Natural killer cell (primary cell): ENCODE data around the gene NMNAT2. TPM values are rescaled to one million over a fixed set of nuclear protein-coding genes. Genes with fewer than 3 reads are reported as not detected.

Experiments used
- ATAC-seq, 3 donors: fragments of 150-1000 bp in 2 of 3; fragments of 200-7000 bp in 1 of 3; cut with Tn5 transposase; 1 replicate in 1 of 3; 2 replicates in 2 of 3; pipeline ENCODE4 v1.10.0; 2021; ENCODE audit warnings: mild to moderate bottlenecking in 2 of 3, moderate library complexity in 2 of 3
- DNase-seq, 2 donors: peaks; one replicate each; pipeline versions ENCODE4 v3.0.0 to v3.0.0-alpha.2; 2013 to 2021; ENCODE audit warnings: mixed read lengths in 1 of 2
- H3K27ac ChIP-seq: one replicate; pipeline ENCODE4 v1.5.1; 2013; ENCODE audit warnings: mild to moderate bottlenecking, low read length
- H3K27me3 ChIP-seq: one replicate; pipeline ENCODE4 v1.6.1; 2013; ENCODE audit warnings: low read length; ENCODE audit not compliant: control insufficient read depth, insufficient read depth
- H3K36me3 ChIP-seq: one replicate; pipeline ENCODE4 v1.6.1; 2013; ENCODE audit warnings: low read length; ENCODE audit not compliant: control insufficient read depth, insufficient read depth
- H3K4me1 ChIP-seq: one replicate; pipeline ENCODE4 v1.6.1; 2013; ENCODE audit warnings: low read length; ENCODE audit not compliant: control insufficient read depth, insufficient read depth
- H3K4me3 ChIP-seq: one replicate; pipeline ENCODE4 v1.5.1; 2013; ENCODE audit warnings: low read length
- H3K9me3 ChIP-seq: one replicate; pipeline ENCODE4 v1.6.1; 2013; ENCODE audit warnings: low read length; ENCODE audit not compliant: control insufficient read depth, insufficient read depth
- H3K27ac Mint-ChIP-seq, 2 donors: one replicate each; pipeline ENCODE4 v1.8.0; 2022; ENCODE audit warnings: mild to moderate bottlenecking in 2 of 2, mixed read lengths in 2 of 2, moderate library complexity in 1 of 2
- H3K27me3 Mint-ChIP-seq, 2 donors: one replicate each; pipeline ENCODE4 v1.8.0; 2022; ENCODE audit warnings: low read depth in 2 of 2, mixed read lengths in 2 of 2
- H3K36me3 Mint-ChIP-seq: one replicate; pipeline ENCODE4 v1.8.0; 2022; ENCODE audit warnings: mixed read lengths
- H3K4me1 Mint-ChIP-seq, 2 donors: one replicate each; pipeline ENCODE4 v1.8.0; 2022; ENCODE audit warnings: mixed read lengths in 2 of 2
- H3K4me3 Mint-ChIP-seq: one replicate; pipeline ENCODE4 v1.8.0; 2022; ENCODE audit warnings: mild to moderate bottlenecking, moderate library complexity, mixed read lengths
- H3K9me3 Mint-ChIP-seq, 2 donors: one replicate each; pipeline ENCODE4 v1.8.0; 2022; ENCODE audit warnings: mixed read lengths in 2 of 2
- WGBS: methylation state at CpG from one replicate; pipeline ENCODE4 v1.1.7; 2013; ENCODE audit warnings: missing lambda C conversion rate; ENCODE audit not compliant: insufficient coverage; 5-methylcytosine and 5-hydroxymethylcytosine counted together
- intact Hi-C: fragments of 100-400 bp; cut with micrococcal nuclease; formaldehyde crosslinking; loops from one replicate; pipeline ENCODE4 v1.14.2; 2022
- total RNA-seq, 4 donors: library from RNA; stranded (reverse); fragments of 120-200 nt in 1 of 4; gene quantifications; one replicate each; pipeline versions ENCODE4 v1.2.3 to v1.2.4, GENCODE V29; 2013 to 2022
- TF ChIP-seq, protein P1 (sequence below): fragments of 200-600 bp; IDR thresholded peaks from one replicate; pipeline ENCODE4 v1.8.0; 2022; ENCODE audit warnings: antibody characterized with exemption

Gene NMNAT2
- total RNA-seq, 3 donors from 2014 or later (not counting 1 experiment from before 2014, with no cell fraction given), result not detected

GRCh38 chr1:183454377-183454776, 36.2 kb upstream of the NMNAT2 start:
- 100% methylated on average over 1 of the region's 2 CpGs for WGBS
- H3K27me3 Mint-ChIP-seq, result peaks cover 19 to 46% of the 10 kb centered on the region in 2 donors
- no peak overlapping the region for H3K4me3 Mint-ChIP-seq
- Histone ChIP-seq H3K4me1 (no peaks in the 10 kb centered on the region), H3K27ac (no peak overlapping the region), H3K27me3 (peaks cover 6% of the 10 kb centered on the region), H3K4me3 (no peak overlapping the region), H3K36me3 (no peaks in the 10 kb centered on the region), H3K9me3 (no peaks in the 10 kb centered on the region)
- H3K36me3 Mint-ChIP-seq, result no peaks in the 10 kb centered on the region
- no peak overlapping the region for H3K27ac Mint-ChIP-seq
- ATAC-seq, result no peak
- TF ChIP-seq, protein P1, sequence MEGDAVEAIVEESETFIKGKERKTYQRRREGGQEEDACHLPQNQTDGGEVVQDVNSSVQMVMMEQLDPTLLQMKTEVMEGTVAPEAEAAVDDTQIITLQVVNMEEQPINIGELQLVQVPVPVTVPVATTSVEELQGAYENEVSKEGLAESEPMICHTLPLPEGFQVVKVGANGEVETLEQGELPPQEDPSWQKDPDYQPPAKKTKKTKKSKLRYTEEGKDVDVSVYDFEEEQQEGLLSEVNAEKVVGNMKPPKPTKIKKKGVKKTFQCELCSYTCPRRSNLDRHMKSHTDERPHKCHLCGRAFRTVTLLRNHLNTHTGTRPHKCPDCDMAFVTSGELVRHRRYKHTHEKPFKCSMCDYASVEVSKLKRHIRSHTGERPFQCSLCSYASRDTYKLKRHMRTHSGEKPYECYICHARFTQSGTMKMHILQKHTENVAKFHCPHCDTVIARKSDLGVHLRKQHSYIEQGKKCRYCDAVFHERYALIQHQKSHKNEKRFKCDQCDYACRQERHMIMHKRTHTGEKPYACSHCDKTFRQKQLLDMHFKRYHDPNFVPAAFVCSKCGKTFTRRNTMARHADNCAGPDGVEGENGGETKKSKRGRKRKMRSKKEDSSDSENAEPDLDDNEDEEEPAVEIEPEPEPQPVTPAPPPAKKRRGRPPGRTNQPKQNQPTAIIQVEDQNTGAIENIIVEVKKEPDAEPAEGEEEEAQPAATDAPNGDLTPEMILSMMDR, result no peak
- no peaks in the 10 kb centered on the region for H3K4me1 Mint-ChIP-seq
- intact Hi-C loops, result no loop called here
- H3K9me3 Mint-ChIP-seq, result no peaks in the 10 kb centered on the region
- no peak for DNase-seq

GRCh38 chr1:183450093-183450492, 31.9 kb upstream of the NMNAT2 start:
- H3K27ac ChIP-seq, result no peak overlapping the region
- no peaks in the 10 kb centered on the region for H3K36me3 Mint-ChIP-seq
- no peaks in the 10 kb centered on the region for H3K9me3 Mint-ChIP-seq
- WGBS, result no CpG with 5 or more reads among the region's 2 CpGs
- no peaks in the 10 kb centered on the region for H3K4me1 Mint-ChIP-seq
- intact Hi-C loops, result no loop called here
- no peak overlapping the region for H3K27ac Mint-ChIP-seq
- H3K4me1 ChIP-seq, result no peaks in the 10 kb centered on the region
- peaks cover 5 to 19% of the 10 kb centered on the region in 2 donors for H3K27me3 Mint-ChIP-seq
- no peak for DNase-seq
- H3K36me3 ChIP-seq, result no peaks in the 10 kb centered on the region
- ATAC-seq, result no peak
- H3K4me3 ChIP-seq, result no peak overlapping the region
- H3K9me3 ChIP-seq, result no peaks in the 10 kb centered on the region
- no peak overlapping the region for H3K4me3 Mint-ChIP-seq
- no peaks in the 10 kb centered on the region for H3K27me3 ChIP-seq
- TF ChIP-seq, protein P1, result no peak

GRCh38 chr1:183449223-183449770, 31.1 kb upstream of the NMNAT2 start:
- no peak overlapping the region for H3K27ac Mint-ChIP-seq
- H3K9me3 ChIP-seq, result no peaks in the 10 kb centered on the region

More at GRCh38 chr1:183449223-183449770, 31.1 kb upstream of the NMNAT2 start:
- Histone ChIP-seq H3K27me3 (no peaks in the 10 kb centered on the region), H3K4me3 (no peak overlapping the region), H3K4me1 (no peaks in the 10 kb centered on the region), H3K27ac (no peak overlapping the region), H3K36me3 (no peaks in the 10 kb centered on the region)
- DNase-seq (no peak), ATAC-seq (no peak)
- no peaks in the 10 kb centered on the region for H3K9me3 Mint-ChIP-seq
- TF ChIP-seq, protein P1, result no peak
- intact Hi-C loops, result no loop called here
- WGBS, result 88% methylated on average over 11 of the region's 13 CpGs
- H3K4me1 Mint-ChIP-seq, result no peaks in the 10 kb centered on the region
- peaks cover 0 to 11% of the 10 kb centered on the region in 2 donors for H3K27me3 Mint-ChIP-seq
- H3K36me3 Mint-ChIP-seq, result no peaks in the 10 kb centered on the region
- H3K4me3 Mint-ChIP-seq, result no peak overlapping the region
